ENCODE measurements around the gene LILRB4. TPM values are rescaled to one million over a fixed set of nuclear protein-coding genes. Genes with fewer than 3 reads are reported as not detected.
"Not testable (repeated sequence)": the region's sequence is repeated elsewhere in the genome, so short reads cannot be mapped to it uniquely, and the experiment has no call there.

The LILRB4 gene
- total RNA-seq, 2 experiments from 2014 or later, result not detected

GRCh38 chr19:54630782-54631181 is 32.0 kb upstream of the LILRB4 start:
- H3K4me1 Mint-ChIP-seq, result no peaks in the 10 kb centered on the region
- CTCF ChIA-PET, result no interaction called here
- no peaks in the 10 kb centered on the region for H3K9me3 Mint-ChIP-seq (ENCODE audit: low read depth)
- ATAC-seq, result no peak
- no peak overlapping the region for H3K4me3 Mint-ChIP-seq
- H3K27me3 Mint-ChIP-seq, result peaks cover 17% of the 10 kb centered on the region
- intact Hi-C loops (cut with DNase I, micrococcal nuclease), result loop anchor here in 1 of 2 experiments (5.0 kb wide), 2 partner anchors 333 to 348 kb away; partner anchors contain the start of gene LILRB2
- no peaks in the 10 kb centered on the region for H3K36me3 Mint-ChIP-seq (ENCODE audit: low read depth)
- no peak for DNase-seq
- H3K27ac Mint-ChIP-seq, result no peak overlapping the region
- POLR2A ChIA-PET, result no interaction called here

DNA sequence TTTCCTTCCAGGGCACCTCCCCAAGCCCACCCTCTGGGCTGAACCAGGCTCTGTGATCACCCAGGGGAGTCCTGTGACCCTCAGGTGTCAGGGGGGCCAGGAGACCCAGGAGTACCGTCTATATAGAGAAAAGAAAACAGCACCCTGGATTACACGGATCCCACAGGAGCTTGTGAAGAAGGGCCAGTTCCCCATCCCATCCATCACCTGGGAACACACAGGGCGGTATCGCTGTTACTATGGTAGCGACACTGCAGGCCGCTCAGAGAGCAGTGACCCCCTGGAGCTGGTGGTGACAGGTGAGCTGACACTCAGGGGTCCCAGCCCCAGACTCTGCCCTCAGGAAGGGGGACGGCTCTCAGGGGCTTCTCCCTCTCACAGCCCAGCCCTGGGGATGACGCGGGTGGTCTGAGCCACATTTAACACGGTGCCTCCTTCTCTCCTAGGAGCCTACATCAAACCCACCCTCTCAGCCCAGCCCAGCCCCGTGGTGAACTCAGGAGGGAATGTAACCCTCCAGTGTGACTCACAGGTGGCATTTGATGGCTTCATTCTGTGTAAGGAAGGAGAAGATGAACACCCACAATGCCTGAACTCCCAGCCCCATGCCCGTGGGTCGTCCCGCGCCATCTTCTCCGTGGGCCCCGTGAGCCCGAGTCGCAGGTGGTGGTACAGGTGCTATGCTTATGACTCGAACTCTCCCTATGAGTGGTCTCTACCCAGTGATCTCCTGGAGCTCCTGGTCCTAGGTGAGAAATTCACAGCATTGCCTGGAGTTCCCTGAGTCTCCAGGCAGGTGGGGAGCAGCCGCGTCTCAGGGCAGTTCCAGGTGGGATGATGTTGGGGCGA is 31.1 kb upstream of the LILRB4 start:
- H3K4me3 Mint-ChIP-seq; H3K9me3 Mint-ChIP-seq (ENCODE audit: low read depth); CTCF ChIA-PET; H3K27ac Mint-ChIP-seq; DNase-seq; ATAC-seq; POLR2A ChIA-PET; H3K36me3 Mint-ChIP-seq (ENCODE audit: low read depth); H3K4me1 Mint-ChIP-seq: not testable (repeated sequence)
- intact Hi-C loops (cut with DNase I, micrococcal nuclease), result loop anchor here in 1 of 2 experiments (5.0 kb wide), 2 partner anchors 334 to 349 kb away; partner anchors contain the start of gene LILRB2
- H3K27me3 Mint-ChIP-seq, result peaks cover 14% of the 10 kb centered on the region

- H3K27me3 Mint-ChIP-seq, result peaks cover 13% of the 10 kb centered on the region
- H3K4me1 Mint-ChIP-seq; H3K9me3 Mint-ChIP-seq (ENCODE audit: low read depth); DNase-seq; ATAC-seq; POLR2A ChIA-PET; H3K36me3 Mint-ChIP-seq (ENCODE audit: low read depth); H3K27ac Mint-ChIP-seq; H3K4me3 Mint-ChIP-seq; CTCF ChIA-PET: not testable (repeated sequence)
- intact Hi-C loops (cut with DNase I, micrococcal nuclease), result loop anchor here in 1 of 2 experiments (5.0 kb wide), 2 partner anchors 335 to 350 kb away; partner anchors contain the start of gene LILRB2
Observed at GRCh38 chr19:54632517-54632916, 30.3 kb upstream of the LILRB4 start.

- intact Hi-C loops (cut with DNase I, micrococcal nuclease), result loop anchor here in 1 of 2 experiments (5.0 kb wide), 2 partner anchors 336 to 351 kb away; partner anchors contain the start of gene LILRB2
- ChIA-PET POLR2A (no interaction called here), CTCF (no interaction called here)
- H3K36me3 Mint-ChIP-seq (ENCODE audit: low read depth), result no peaks in the 10 kb centered on the region
- no peak overlapping the region for H3K4me3 Mint-ChIP-seq
- H3K27ac Mint-ChIP-seq, result no peak overlapping the region
- ATAC-seq, result no peak
- H3K4me1 Mint-ChIP-seq, result no peaks in the 10 kb centered on the region
- no peak for DNase-seq
- peaks cover 12% of the 10 kb centered on the region for H3K27me3 Mint-ChIP-seq
- no peaks in the 10 kb centered on the region for H3K9me3 Mint-ChIP-seq (ENCODE audit: low read depth)
Observed at GRCh38 chr19:54633401-54633800, 29.4 kb upstream of the LILRB4 start.

- DNase-seq; H3K27ac Mint-ChIP-seq; POLR2A ChIA-PET; H3K36me3 Mint-ChIP-seq (ENCODE audit: low read depth); intact Hi-C loops (cut with DNase I, micrococcal nuclease); ATAC-seq; H3K4me1 Mint-ChIP-seq; H3K9me3 Mint-ChIP-seq (ENCODE audit: low read depth); H3K4me3 Mint-ChIP-seq; H3K27me3 Mint-ChIP-seq; CTCF ChIA-PET: not testable (repeated sequence)
Observed at GRCh38 chr19:54636081-54636480, 26.7 kb upstream of the LILRB4 start.

GRCh38 chr19:54638683-54639082 is 24.1 kb upstream of the LILRB4 start:
- ChIA-PET CTCF (interaction anchor here (1.5 kb wide), 1 partner anchor 15 kb away, joined by 5 read pairs; no protein-coding TSS in a partner anchor), POLR2A (no interaction called here)
- H3K27me3 Mint-ChIP-seq, result peaks cover 10% of the 10 kb centered on the region
- intact Hi-C loops (cut with DNase I, micrococcal nuclease), result no loop called here
- H3K4me3 Mint-ChIP-seq, result no peak overlapping the region
- H3K9me3 Mint-ChIP-seq (ENCODE audit: low read depth), result no peaks in the 10 kb centered on the region
- H3K27ac Mint-ChIP-seq, result no peak overlapping the region
- DNase-seq (no peak), ATAC-seq (no peak)
- no peaks in the 10 kb centered on the region for H3K4me1 Mint-ChIP-seq
- H3K36me3 Mint-ChIP-seq (ENCODE audit: low read depth), result no peaks in the 10 kb centered on the region

DNA sequence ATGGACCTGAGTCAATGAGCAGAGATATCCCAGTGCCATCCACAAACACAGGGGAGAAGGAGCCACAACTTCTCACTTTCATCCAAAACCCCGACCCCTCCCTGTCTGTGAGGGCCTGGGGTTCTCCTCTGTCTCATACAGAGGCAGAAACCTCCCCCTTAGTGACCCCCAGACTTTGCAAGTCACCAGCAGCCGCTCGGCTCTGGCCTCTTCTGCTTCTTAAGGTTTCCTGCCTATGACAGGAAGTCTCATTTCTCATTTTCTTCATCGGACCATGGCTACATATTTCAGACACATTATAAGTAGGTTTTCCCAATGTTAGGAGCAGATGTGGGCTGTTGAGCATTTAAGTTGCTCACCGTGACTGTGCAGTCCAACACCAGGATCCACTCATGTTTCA is 19.8 kb upstream of the LILRB4 start:
- H3K9me3 Mint-ChIP-seq (ENCODE audit: low read depth); CTCF ChIA-PET; ATAC-seq; H3K4me1 Mint-ChIP-seq; DNase-seq; H3K36me3 Mint-ChIP-seq (ENCODE audit: low read depth); H3K27ac Mint-ChIP-seq; POLR2A ChIA-PET; intact Hi-C loops (cut with DNase I, micrococcal nuclease); H3K4me3 Mint-ChIP-seq: not testable (repeated sequence)
- H3K27me3 Mint-ChIP-seq, result peaks cover 14% of the 10 kb centered on the region

DNA sequence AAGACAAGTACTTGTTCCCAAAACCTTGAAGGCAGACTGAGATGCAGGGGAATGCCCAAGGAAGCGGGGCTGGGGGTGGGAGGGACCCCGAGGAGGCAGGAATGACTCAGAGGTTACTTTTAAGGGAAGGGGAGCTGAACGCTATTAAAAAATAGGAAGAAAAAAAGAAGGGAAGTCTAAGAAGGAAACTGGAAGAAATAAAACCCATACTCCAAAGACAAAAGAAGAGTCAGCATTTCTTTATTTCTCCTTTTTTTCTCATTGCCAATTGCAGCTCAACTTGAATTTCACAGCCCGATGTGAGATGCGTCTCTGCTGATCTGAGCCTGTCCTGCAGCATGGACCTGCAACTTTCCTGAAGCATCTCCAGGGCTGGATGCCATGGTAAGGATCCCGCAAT is 19.2 kb upstream of the LILRB4 start:
- DNase-seq; H3K4me1 Mint-ChIP-seq; POLR2A ChIA-PET; CTCF ChIA-PET; H3K4me3 Mint-ChIP-seq; H3K9me3 Mint-ChIP-seq (ENCODE audit: low read depth); ATAC-seq; intact Hi-C loops (cut with DNase I, micrococcal nuclease); H3K27ac Mint-ChIP-seq; H3K36me3 Mint-ChIP-seq (ENCODE audit: low read depth): not testable (repeated sequence)
- peaks cover 19% of the 10 kb centered on the region for H3K27me3 Mint-ChIP-seq

GRCh38 chr19:54644056-54644455 is 18.7 kb upstream of the LILRB4 start:
- peaks cover 19% of the 10 kb centered on the region for H3K27me3 Mint-ChIP-seq
- no peaks in the 10 kb centered on the region for H3K36me3 Mint-ChIP-seq (ENCODE audit: low read depth)
- POLR2A ChIA-PET, result no interaction called here
- no peaks in the 10 kb centered on the region for H3K4me1 Mint-ChIP-seq
- CTCF ChIA-PET, result no interaction called here
- DNase-seq, result no peak
- ATAC-seq, result no peak
- intact Hi-C loops (cut with DNase I, micrococcal nuclease), result no loop called here
- no peak overlapping the region for H3K27ac Mint-ChIP-seq
- H3K4me3 Mint-ChIP-seq, result no peak overlapping the region
- H3K9me3 Mint-ChIP-seq (ENCODE audit: low read depth), result no peaks in the 10 kb centered on the region

DNA sequence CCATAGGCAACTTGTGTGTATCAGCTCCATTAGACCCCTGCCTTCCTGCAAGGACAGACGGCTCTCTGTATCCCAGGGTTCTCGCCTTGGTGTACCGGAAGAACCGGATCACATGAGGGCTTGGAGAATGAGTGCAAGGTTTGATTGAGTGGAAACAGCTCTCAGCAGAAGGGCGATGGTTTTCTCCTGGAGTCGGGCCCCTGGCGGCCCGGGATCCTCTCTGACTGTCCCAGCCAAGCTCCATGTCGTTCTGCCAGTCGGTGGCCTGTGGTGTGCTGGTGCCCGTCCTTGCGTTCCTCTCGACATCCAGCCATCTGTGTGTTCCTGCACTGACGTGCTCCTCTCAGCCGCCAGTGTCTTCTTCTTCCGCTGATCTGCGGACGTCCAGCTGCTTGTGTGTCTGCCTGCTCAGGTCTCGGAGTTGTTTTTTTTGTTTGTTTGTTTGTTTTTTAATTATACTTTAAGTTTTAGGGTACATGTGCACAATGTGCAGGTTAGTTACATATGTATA is 16.4 kb upstream of the LILRB4 start:
- CTCF ChIA-PET, result no interaction called here
- Mint-ChIP-seq H3K9me3 (ENCODE audit: low read depth) (no peaks in the 10 kb centered on the region), H3K27ac (no peak overlapping the region), H3K36me3 (ENCODE audit: low read depth) (no peaks in the 10 kb centered on the region), H3K4me1 (no peaks in the 10 kb centered on the region), H3K27me3 (peaks cover 14% of the 10 kb centered on the region), H3K4me3 (no peak overlapping the region)
- intact Hi-C loops (cut with DNase I, micrococcal nuclease), result no loop called here
- ATAC-seq, result no peak
- no peak for DNase-seq
- POLR2A ChIA-PET, result no interaction called here

DNA sequence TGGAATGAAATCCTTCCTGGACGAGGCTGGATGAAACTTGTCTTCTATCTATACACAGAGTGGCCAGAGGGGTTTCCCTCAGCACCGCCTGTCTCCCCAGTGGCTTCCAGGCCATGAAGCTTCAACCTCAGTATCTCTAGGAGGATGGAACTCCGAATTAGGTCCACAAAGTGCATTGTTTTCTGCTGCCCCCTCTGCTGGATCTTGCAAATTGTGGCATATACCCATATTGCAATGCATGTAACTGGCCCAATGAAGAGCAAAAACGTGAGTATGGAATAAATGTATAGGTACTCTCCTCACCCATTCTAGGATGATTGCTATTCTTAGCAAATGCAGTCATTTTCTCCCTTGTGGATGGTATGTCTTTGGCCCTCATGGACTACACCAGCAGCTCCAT is 14.7 kb upstream of the LILRB4 start:
- ChIA-PET POLR2A (no interaction called here), CTCF (no interaction called here)
- ATAC-seq (no peak), DNase-seq (no peak)
- intact Hi-C loops (cut with DNase I, micrococcal nuclease), result no loop called here
- Mint-ChIP-seq H3K36me3 (ENCODE audit: low read depth) (no peaks in the 10 kb centered on the region), H3K9me3 (ENCODE audit: low read depth) (no peaks in the 10 kb centered on the region), H3K4me3 (no peak overlapping the region), H3K27ac (no peak overlapping the region), H3K27me3 (peaks cover 13% of the 10 kb centered on the region), H3K4me1 (no peaks in the 10 kb centered on the region)

DNA sequence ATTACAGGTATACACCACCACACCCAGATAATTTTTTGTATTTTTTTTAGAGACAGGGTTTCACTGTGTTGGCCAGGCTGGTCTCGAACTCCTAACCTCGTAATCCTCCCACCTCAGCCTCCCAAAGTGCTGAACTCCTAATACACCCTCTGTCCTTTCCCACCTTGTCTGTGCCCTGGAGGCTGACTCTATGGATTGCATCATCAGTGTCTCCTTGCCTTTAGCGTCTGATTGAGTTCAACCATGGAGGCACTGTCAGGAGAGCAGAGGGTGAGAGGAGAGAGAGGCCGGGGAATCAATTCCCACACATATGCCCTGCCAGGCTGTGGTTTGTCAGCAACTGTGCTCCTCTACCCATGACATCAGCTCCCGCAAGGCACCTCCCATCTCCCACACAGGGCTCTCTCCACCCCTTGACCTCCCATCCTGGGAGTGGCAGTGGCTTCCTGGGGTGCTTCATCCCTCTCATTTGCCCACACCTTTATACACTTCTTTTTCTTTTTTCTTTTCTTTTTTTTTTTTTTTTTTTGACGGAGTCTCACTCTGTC is 12.6 kb upstream of the LILRB4 start:
- Mint-ChIP-seq H3K27me3 (peaks cover 13% of the 10 kb centered on the region), H3K9me3 (ENCODE audit: low read depth) (no peaks in the 10 kb centered on the region), H3K36me3 (ENCODE audit: low read depth) (no peaks in the 10 kb centered on the region), H3K4me1 (no peaks in the 10 kb centered on the region), H3K27ac (no peak overlapping the region), H3K4me3 (no peak overlapping the region)
- POLR2A ChIA-PET, result no interaction called here
- ATAC-seq (no peak), DNase-seq (no peak)
- CTCF ChIA-PET, result no interaction called here
- intact Hi-C loops (cut with DNase I, micrococcal nuclease), result loop anchor here in 1 of 2 experiments (5.0 kb wide), 1 partner anchor 512 kb away; no protein-coding TSS in a partner anchor

All from activated CD4-positive, alpha-beta T cell treated with anti-CD3 and anti-CD28 coated beads for 36 hours (primary cell).